Parathyroid adenoma (tissue), 2 donors: Measurements from ENCODE around the gene PIAS4.

ENCODE experiments used
- H2AFZ ChIP-seq: fragments of 300-600 bp; sonication (generic); one replicate; pipeline ENCODE4 v1.7.0; 2017; ENCODE audit warnings: antibody characterized with exemption, mild to moderate bottlenecking
- H3K27ac ChIP-seq: fragments of 300-600 bp; sonication (generic); one replicate; pipeline ENCODE4 v1.7.0; 2017
- H3K27me3 ChIP-seq: fragments of 300-600 bp; sonication (generic); one replicate; pipeline ENCODE4 v1.7.0; 2017; ENCODE audit warnings: low read length; ENCODE audit not compliant: control insufficient read depth, insufficient read depth
- H3K36me3 ChIP-seq: fragments of 300-600 bp; sonication (generic); one replicate; pipeline ENCODE4 v1.7.0; 2017; ENCODE audit warnings: low read length; ENCODE audit not compliant: control insufficient read depth, insufficient read depth
- H3K4me1 ChIP-seq: fragments of 300-600 bp; sonication (generic); one replicate; pipeline ENCODE4 v1.7.0; 2017; ENCODE audit warnings: control low read depth
- H3K4me2 ChIP-seq: fragments of 300-600 bp; sonication (generic); one replicate; pipeline ENCODE4 v1.7.0; 2017; ENCODE audit warnings: low read length
- H3K4me3 ChIP-seq: fragments of 300-600 bp; sonication (generic); one replicate; pipeline ENCODE4 v1.7.0; 2017; ENCODE audit warnings: low read depth, low read length
- H3K79me2 ChIP-seq: fragments of 300-600 bp; sonication (generic); one replicate; pipeline ENCODE4 v1.7.0; 2017; ENCODE audit warnings: control low read depth
- H3K9ac ChIP-seq: fragments of 300-600 bp; sonication (generic); one replicate; pipeline ENCODE4 v1.7.0; 2017; ENCODE audit warnings: mild to moderate bottlenecking
- H3K9me3 ChIP-seq: fragments of 300-600 bp; sonication (generic); one replicate; pipeline ENCODE4 v1.7.0; 2017; ENCODE audit warnings: low read length; ENCODE audit not compliant: control insufficient read depth
- TF ChIP-seq, protein P1 (sequence below): fragments of 300-600 bp; sonication (generic); IDR thresholded peaks from one replicate; pipeline ENCODE4 v1.7.0; 2017; ENCODE audit warnings: antibody characterized with exemption, mild to moderate bottlenecking
- donor health status: primary hyperparathyroidism.

The PIAS4 gene

DNA sequence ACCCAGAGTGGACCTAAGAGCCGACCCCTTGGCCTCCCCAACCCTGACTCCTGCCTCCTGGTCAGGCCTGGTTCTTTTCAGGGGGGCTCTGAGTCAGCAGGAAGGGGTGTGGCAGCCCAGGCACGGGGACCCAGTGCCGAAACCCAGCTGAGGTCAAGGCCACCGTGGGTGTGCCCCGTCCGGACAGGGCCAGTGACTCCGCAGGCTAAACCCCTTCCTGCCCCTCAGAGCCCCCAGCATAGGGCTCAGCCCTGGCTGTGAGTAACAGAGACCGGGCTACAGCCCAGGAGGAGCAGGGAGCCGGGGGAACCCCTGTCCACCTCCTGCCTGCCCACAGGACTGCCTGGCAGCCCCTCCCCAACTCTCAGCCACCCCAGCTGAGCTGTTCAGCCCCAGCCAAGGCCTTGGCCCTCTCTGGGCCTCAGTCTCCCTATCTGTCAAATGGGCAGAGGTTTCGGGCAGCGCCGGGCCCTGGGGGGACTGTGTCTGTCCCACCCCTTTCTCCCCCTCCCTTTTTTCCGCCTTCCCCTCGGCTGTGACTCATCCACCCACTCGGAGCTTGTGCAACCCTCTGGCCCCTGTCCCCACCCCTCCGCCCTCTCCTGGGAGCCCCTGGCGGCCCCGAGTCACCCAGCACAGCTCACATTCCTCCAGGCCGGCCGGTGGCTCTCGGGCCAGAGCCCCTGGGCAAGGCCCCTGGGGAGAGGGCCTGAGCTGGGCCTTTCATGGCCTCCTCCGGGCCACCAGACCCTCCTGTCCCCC is 50.6 kb downstream of the PIAS4 start:
- no peaks in the 10 kb centered on the region for H3K27me3 ChIP-seq
- H3K79me2 ChIP-seq: peaks cover 81% of the 10 kb centered on the region
- TF ChIP-seq, protein P1, sequence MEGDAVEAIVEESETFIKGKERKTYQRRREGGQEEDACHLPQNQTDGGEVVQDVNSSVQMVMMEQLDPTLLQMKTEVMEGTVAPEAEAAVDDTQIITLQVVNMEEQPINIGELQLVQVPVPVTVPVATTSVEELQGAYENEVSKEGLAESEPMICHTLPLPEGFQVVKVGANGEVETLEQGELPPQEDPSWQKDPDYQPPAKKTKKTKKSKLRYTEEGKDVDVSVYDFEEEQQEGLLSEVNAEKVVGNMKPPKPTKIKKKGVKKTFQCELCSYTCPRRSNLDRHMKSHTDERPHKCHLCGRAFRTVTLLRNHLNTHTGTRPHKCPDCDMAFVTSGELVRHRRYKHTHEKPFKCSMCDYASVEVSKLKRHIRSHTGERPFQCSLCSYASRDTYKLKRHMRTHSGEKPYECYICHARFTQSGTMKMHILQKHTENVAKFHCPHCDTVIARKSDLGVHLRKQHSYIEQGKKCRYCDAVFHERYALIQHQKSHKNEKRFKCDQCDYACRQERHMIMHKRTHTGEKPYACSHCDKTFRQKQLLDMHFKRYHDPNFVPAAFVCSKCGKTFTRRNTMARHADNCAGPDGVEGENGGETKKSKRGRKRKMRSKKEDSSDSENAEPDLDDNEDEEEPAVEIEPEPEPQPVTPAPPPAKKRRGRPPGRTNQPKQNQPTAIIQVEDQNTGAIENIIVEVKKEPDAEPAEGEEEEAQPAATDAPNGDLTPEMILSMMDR: no peak
- H3K4me2 ChIP-seq: no peak overlapping the region
- no peaks in the 10 kb centered on the region for H3K9me3 ChIP-seq
- no peak overlapping the region for H3K9ac ChIP-seq
- H3K36me3 ChIP-seq: no peaks in the 10 kb centered on the region
- no peak overlapping the region for H2AFZ ChIP-seq
- peak overlapping the region; percentile 87 for H3K27ac ChIP-seq
- no peak overlapping the region for H3K4me3 ChIP-seq
- H3K4me1 ChIP-seq: peaks cover 32% of the 10 kb centered on the region

DNA sequence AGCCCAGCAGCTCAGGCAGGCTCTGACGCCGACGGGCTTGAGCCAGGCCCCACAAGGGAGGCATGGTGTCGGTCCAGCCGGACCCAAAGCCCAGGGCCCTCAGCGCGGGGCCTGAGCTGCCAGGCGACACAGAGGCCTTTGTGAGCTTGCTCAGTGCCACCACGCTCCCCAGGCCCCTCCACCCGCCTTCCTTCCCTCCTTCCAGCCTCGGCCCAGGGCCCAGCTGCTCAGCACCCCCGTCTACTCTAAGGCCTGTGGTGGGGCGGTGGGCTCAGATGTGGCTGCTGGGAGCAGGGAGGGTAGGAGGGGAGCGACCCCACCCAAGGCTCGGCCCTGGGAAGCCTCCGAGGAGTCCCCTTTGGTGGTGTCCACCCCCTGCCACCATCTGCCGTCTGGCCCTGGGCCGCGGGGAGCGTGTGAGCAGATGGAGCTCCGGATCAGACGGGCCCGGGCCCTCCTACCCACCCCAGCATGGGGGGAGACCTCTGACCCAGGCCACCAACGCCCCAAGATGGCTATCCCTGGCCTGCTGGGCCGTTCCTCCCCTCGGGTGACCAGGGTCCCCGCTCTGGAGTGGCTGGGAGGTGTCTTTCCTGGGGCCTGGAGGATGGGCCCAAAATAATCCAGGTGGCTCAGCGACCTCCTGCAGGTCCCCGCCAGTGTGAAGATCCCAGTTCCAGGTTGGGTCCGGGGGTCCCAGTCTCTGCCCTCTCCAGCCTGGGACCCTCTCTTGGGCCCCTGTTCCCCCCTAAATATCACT is 51.3 kb downstream of the PIAS4 start:
- no peaks in the 10 kb centered on the region for H3K27me3 ChIP-seq
- H3K4me3 ChIP-seq: no peak overlapping the region
- peaks cover 39% of the 10 kb centered on the region for H3K4me1 ChIP-seq
- no peak overlapping the region for H3K4me2 ChIP-seq
- H3K79me2 ChIP-seq: peaks cover 81% of the 10 kb centered on the region
- no peaks in the 10 kb centered on the region for H3K9me3 ChIP-seq
- no peaks in the 10 kb centered on the region for H3K36me3 ChIP-seq
- no peak overlapping the region for H2AFZ ChIP-seq
- TF ChIP-seq, protein P1: no peak
- no peak overlapping the region for H3K9ac ChIP-seq
- H3K27ac ChIP-seq: peak overlapping the region; percentile 87

DNA sequence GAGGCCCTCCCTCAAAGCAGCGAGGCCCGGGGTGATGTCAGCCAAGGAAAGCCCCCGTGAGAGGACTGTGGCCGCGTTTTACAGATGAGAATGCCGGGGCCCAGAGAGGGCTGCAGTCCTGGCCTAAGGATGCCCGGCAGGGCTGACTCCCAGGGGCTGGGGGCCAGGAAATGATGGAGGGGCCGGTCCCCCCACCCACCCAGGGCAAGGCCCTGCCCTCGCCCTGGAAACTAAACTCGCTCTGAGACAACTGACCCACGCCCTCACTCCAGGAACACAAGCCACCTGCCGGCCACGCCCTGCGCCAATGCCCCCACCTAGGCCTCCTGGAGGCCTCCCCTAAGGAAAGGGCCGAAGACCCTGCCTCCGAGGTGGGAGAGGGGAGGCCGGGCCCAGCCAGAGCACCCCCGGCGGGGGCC is 51.9 kb downstream of the PIAS4 start:
- H3K79me2 ChIP-seq: peaks cover 85% of the 10 kb centered on the region
- no peak overlapping the region for H2AFZ ChIP-seq
- no peaks in the 10 kb centered on the region for H3K27me3 ChIP-seq
- TF ChIP-seq, protein P1: no peak
- peaks cover 39% of the 10 kb centered on the region for H3K4me1 ChIP-seq
- no peaks in the 10 kb centered on the region for H3K36me3 ChIP-seq
- H3K9me3 ChIP-seq: no peaks in the 10 kb centered on the region
- no peak overlapping the region for H3K4me2 ChIP-seq
- no peak overlapping the region for H3K9ac ChIP-seq
- H3K4me3 ChIP-seq: peak overlapping the region; percentile 9
- peak overlapping the region; percentile 87 for H3K27ac ChIP-seq

DNA sequence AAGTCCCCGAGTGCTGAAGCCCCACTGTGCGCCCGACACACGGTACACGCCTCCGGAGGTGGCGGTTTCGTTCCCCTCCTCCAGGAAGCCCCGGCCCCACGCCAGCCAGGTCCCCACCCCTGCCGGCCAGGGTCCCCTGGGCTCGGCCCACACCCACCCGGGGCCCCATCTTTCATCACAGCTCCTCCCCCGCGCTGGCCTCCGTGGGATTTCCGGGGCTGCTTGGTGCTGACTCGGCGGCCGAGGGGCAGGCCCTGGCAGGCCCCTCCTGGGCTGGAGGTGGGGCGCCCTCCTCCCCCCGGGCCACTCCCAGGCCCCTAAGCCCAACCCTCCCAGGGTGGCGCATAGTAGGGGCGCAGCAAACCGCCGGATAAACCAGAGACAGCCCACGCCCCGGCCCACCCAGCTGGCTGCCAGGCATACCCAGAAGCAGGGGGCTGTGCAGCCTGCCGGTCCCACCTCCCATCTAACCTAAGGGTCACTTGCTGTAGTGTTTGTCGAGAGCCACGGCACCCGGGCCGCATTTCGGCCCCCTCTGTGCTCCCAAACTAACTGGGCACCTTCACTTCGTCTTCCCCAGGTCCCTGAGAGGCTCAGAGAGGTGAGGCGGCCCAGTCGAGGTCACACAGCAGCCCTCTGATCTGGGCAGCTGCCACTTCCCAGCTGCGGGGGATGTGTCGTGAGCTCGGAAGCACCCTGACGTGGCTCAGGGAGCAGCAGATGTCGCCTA is 52.5 kb downstream of the PIAS4 start:
- H3K9me3 ChIP-seq: no peaks in the 10 kb centered on the region
- H3K4me2 ChIP-seq: peak overlapping the region; percentile 95
- H3K79me2 ChIP-seq: peaks cover 91% of the 10 kb centered on the region
- no peak overlapping the region for H2AFZ ChIP-seq
- H3K9ac ChIP-seq: no peak overlapping the region
- H3K27ac ChIP-seq: peak overlapping the region; percentile 87
- H3K4me3 ChIP-seq: peak overlapping the region; percentile 9
- H3K27me3 ChIP-seq: no peaks in the 10 kb centered on the region
- H3K4me1 ChIP-seq: peaks cover 39% of the 10 kb centered on the region
- TF ChIP-seq, protein P1: no peak
- H3K36me3 ChIP-seq: no peaks in the 10 kb centered on the region
